ENCODE results near the gene RNF152.

GRCh38 chr18:61861372-61861771, 31.4 kb downstream of the RNF152 start:
- TF ChIP-seq POLR2A (IDR thresholded peaks at IDR 0.05) (no peak), CTCF (IDR thresholded peaks at IDR 0.05) (no peak)

Measured in sigmoid colon (tissue), 3 donors.